AG09319 (cell line): ENCODE measurements around the gene PPP5C.

Experiments used
- DNase-seq: peaks from one replicate; pipeline ENCODE4 v3.0.0-alpha.2; 2010; ENCODE audit warnings: low read depth; ENCODE audit errors: extremely low read depth
- TF ChIP-seq, protein P1 (sequence below): IDR thresholded peaks from 2 replicates; pipeline ENCODE4 v1.5.1; 2011; ENCODE audit warnings: low read depth, mild to moderate bottlenecking, inconsistent platforms, low read length, moderate library complexity

The PPP5C gene

DNA sequence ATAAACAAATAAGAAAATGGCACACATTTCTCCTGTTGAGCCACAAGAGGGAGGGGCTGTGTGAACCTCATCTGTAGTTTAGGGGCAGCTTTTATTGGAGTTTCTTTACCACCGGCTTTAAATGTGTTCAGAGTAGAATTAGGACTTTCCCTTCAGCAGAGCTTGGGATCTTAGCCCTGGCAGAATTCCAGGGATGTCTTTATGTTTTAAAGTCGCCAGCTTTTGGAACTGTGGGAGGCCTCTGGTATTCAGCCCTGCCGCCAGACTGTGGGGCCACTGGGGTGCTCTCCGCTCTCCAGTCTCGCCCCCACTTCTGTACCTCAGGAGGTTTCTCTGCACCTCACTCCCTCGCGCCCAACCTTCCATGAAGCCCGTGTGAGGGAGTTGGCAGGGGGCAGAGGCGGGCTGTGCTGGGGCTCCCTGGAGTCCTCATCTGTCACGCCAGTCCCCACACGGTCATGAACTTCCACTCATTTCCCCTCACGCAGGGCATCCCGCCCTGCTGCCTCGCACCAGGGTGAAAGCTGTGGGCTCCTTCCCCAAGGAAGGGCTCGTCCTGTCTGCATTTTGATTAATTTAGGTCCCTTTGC lies 35.0 kb downstream of the PPP5C start:
- TF ChIP-seq, protein P1, sequence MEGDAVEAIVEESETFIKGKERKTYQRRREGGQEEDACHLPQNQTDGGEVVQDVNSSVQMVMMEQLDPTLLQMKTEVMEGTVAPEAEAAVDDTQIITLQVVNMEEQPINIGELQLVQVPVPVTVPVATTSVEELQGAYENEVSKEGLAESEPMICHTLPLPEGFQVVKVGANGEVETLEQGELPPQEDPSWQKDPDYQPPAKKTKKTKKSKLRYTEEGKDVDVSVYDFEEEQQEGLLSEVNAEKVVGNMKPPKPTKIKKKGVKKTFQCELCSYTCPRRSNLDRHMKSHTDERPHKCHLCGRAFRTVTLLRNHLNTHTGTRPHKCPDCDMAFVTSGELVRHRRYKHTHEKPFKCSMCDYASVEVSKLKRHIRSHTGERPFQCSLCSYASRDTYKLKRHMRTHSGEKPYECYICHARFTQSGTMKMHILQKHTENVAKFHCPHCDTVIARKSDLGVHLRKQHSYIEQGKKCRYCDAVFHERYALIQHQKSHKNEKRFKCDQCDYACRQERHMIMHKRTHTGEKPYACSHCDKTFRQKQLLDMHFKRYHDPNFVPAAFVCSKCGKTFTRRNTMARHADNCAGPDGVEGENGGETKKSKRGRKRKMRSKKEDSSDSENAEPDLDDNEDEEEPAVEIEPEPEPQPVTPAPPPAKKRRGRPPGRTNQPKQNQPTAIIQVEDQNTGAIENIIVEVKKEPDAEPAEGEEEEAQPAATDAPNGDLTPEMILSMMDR, result no peak
- DNase-seq, result no peak

DNA sequence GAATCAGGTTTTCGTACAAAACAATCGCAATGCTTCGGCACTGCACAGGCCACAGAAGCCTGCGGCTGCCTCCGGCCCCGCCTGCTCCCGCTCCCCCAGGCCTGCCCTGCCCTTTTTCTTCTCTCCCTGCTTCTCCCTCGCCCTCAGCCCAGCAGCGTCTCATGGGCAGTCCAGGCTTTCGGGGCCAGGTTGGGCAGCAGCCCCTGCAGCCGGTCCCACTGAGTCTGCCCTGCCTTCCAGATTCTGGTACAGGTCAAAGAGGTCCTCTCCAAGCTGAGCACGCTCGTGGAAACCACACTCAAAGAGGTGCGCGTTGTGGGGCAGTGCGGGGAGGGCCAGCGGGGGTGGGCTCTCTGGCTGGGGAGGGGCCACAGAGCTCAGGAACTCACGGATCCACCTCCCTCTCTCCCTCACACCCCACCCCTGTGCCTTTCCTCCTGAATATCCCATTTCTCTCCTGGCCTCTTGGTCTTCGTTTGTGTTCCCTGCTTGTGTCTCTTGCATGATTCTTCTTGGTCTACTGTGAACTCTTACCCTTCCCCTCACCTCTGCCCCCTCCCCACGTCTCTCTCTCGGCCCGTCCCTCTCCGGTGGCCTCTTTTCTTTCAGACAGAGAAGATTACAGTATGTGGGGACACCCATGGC lies 36.4 kb downstream of the PPP5C start:
- TF ChIP-seq, protein P1, result no peak
- no peak for DNase-seq

DNA sequence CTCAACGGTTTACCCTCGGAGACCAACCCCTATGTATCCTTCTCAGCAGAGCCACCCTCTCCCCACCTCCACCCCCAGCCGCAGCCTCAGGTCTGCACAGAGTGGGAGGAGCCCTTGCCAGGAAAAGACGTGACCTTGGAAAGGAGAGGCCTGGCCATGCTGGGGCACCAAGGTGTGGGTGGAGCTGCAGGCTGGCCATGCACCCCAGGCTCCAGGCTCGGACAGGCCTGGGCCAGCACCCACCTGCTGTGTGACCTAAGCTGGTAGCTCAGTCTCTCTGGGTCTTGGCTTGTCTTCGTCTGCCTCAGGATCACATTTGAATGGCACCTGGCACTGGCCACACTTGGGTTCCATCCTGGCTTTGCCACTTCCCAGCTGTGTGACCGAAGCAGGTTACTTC lies 37.0 kb downstream of the PPP5C start:
- TF ChIP-seq, protein P1, result no peak
- DNase-seq, result no peak

DNA sequence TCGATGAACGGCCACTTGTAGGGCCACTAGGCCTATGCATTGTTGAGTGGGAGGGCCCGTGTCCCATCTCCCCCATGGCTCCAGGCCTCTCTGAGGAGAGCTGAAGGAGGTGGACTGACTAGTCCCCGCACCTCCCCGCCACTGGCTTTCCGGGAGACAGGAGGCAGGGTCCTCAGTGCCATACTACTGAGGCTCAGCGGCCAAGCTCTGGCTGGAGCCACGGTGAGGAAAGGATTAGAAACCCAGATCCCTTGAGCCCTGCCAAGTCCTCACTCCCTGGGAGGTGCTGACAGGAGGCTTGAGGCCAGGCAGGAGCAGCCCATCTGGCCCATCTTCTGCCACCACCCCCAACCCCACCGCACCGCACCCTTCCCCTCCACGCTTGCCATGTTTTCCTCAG lies 37.5 kb downstream of the PPP5C start:
- DNase-seq, result no peak
- TF ChIP-seq, protein P1, result no peak

DNA sequence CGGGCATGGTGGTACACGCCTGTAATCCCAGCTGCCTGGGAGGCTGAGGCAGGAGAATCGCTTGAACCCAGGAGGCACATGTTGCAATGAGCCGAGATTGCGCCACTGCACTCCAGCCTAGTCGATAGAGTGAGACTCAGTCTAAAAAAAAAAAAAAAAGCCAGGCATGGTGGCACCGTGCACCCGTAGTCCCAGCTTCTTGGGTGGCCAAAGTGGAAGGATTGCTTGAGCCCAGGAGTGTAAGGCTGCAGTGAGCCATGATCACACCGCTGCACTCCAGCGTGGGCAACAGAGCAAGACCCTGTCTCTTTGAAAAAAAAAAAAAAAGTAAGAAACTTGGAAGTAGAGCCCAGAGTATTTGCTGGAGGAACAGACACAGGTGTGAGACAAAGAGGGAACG lies 38.7 kb downstream of the PPP5C start:
- DNase-seq, result no peak
- TF ChIP-seq, protein P1, result no peak

DNA sequence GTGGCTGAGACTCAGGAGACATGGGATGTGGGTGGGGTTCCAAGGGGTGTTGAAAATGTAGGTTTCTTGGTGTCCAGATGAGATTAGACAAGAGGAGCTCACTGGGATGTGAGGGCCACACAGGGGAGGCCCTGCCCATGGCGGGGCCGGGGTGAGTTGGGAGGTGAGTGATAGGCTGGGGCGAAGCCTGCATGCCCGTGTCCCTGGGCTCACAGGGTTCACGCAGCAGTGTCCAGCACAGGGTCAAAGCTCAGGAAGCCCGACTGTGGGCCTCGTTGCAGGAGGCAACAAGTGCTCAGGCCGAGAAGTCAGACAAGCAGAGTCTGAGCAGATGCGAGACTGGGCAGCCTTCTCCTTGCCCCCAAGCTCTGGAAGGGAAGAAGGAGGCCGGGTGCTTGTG lies 39.3 kb downstream of the PPP5C start:
- TF ChIP-seq, protein P1, result no peak
- no peak for DNase-seq

DNA sequence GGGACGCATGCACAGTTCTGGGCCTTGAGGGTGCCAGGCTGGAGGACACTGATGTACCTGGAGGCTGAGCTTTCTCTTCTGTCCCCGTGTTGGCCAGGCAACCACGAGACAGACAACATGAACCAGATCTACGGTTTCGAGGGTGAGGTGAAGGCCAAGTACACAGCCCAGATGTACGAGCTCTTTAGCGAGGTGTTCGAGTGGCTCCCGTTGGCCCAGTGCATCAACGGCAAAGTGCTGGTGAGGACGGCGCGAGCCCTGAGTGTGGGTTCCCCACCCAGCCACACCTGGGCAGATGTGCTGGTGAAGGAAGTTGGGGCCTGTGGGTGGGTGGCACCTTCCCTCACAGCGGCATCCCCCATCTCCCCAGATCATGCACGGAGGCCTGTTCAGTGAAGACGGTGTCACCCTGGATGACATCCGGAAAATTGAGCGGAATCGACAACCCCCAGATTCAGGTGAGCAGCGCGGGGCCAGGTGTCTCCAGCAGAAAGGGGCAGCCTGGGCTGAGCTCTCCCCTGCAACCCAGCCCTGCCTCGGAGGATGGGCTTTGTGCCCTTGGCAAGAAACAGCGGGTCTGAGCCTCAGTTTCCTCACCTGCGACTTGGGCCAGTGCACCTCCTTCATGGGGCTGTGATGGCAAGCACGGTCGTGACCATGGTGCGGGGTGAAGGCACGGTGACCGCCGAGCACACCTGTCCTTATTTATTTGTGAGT lies 40.3 kb downstream of the PPP5C start:
- no peak for DNase-seq
- TF ChIP-seq, protein P1, result no peak
